ENCODE data around the gene ZC3H4. TPM values are rescaled to one million over a fixed set of nuclear protein-coding genes. Genes with fewer than 3 reads are reported as not detected.

ZC3H4 gene
- total and polyA plus RNA-seq, 2 experiments from 2014 or later, result 26.7 to 36.9 TPM

DNA sequence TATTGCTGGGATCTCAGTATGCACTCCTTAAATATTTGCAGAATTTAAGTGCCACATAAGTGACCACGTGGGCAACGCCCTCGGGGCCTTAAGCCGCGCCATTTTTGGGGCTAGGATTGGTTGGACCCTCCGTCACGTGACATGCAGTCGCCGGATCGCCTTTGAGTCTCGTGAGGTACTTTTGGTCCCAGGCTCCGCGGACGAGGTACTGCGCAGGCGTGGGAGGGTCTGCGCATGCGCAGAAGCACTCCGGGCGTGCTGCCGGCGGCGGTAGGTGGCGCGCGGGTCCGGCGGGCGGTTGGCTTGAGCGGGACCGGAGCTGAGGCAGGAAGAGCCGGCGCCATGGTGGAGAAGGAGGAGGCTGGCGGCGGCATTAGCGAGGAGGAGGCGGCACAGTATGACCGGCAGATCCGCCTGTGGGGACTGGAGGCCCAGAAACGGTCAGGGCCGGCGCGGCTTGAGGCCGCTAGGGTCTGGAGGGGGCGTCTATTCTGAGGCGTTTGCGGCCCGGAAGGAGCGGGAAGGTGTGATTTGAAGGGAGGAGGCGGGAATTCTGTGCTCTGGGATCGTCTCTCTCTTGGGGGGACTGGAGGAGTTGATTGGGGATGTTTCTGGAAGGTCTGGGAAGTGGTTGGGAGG, 17.1 kb upstream of the ZC3H4 start, which contains the start of gene SAE1:
SAE1 (plus strand) TSS at position 247 of the 639 bp plus-strand sequence; CDS start at position 343, 96 bp downstream.
- Histone ChIP-seq H3K79me2 (replicated peaks; ENCODE audit: insufficient read depth) (peaks cover 50% of the 10 kb centered on the region), H3K9me2 (ENCODE audit: insufficient read depth) (no peaks in the 10 kb centered on the region), H3K4me1 (ENCODE audit: insufficient read depth) (peaks cover 28% of the 10 kb centered on the region), H2AFZ (peak within 1 kb of the TSS; percentile 64; the same call in 1 of the 2 replicates), H3K36me3 (ENCODE audit: insufficient read depth) (peaks cover 16% of the 10 kb centered on the region; the same call in 1 of the 2 replicates), H3K27me3 (ENCODE audit: insufficient read depth) (no peaks in the 10 kb centered on the region), H3F3A (replicated peaks; ENCODE audit: low read depth) (peaks cover 19% of the 10 kb centered on the region; the same call in 1 of the 2 replicates), H3K4me3 (peak within 1 kb of the TSS; percentile 100), H3K27ac (ENCODE audit: low read depth) (peak within 1 kb of the TSS; percentile 97), H4K20me1 (replicated peaks; ENCODE audit: insufficient read depth) (peaks cover 40% of the 10 kb centered on the region), H3K4me2 (peak within 1 kb of the TSS; percentile 99)
- DNase-seq (ENCODE audit: low spot score) (peak; percentile 100), ATAC-seq (peak; percentile 85)
- H3K4me3 Mint-ChIP-seq, result peak within 1 kb of the TSS; percentile 98
- H3K27me3 Mint-ChIP-seq (ENCODE audit: insufficient read depth, low read depth, poor library complexity), result peaks cover 23% of the 10 kb centered on the region
- H3K9me3 Mint-ChIP-seq, result peaks cover 10% of the 10 kb centered on the region
- peak within 1 kb of the TSS; percentile 98 for H3K27ac Mint-ChIP-seq
- H3K4me1 Mint-ChIP-seq, result peaks cover 28% of the 10 kb centered on the region
- TF ChIP-seq, protein P1, sequence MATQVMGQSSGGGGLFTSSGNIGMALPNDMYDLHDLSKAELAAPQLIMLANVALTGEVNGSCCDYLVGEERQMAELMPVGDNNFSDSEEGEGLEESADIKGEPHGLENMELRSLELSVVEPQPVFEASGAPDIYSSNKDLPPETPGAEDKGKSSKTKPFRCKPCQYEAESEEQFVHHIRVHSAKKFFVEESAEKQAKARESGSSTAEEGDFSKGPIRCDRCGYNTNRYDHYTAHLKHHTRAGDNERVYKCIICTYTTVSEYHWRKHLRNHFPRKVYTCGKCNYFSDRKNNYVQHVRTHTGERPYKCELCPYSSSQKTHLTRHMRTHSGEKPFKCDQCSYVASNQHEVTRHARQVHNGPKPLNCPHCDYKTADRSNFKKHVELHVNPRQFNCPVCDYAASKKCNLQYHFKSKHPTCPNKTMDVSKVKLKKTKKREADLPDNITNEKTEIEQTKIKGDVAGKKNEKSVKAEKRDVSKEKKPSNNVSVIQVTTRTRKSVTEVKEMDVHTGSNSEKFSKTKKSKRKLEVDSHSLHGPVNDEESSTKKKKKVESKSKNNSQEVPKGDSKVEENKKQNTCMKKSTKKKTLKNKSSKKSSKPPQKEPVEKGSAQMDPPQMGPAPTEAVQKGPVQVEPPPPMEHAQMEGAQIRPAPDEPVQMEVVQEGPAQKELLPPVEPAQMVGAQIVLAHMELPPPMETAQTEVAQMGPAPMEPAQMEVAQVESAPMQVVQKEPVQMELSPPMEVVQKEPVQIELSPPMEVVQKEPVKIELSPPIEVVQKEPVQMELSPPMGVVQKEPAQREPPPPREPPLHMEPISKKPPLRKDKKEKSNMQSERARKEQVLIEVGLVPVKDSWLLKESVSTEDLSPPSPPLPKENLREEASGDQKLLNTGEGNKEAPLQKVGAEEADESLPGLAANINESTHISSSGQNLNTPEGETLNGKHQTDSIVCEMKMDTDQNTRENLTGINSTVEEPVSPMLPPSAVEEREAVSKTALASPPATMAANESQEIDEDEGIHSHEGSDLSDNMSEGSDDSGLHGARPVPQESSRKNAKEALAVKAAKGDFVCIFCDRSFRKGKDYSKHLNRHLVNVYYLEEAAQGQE (IDR thresholded peaks at IDR 0.05; ENCODE audit: unreplicated experiment), result peak; percentile 18
- TF ChIP-seq CREB1 (CRISPR knock-in tag; IDR thresholded peaks at IDR 0.05; ENCODE audit: low read depth), result no peak
- no peak for TF ChIP-seq EZH2phosphoT487 (IDR thresholded peaks at IDR 0.05; ENCODE audit: unreplicated experiment)
- peak; percentile 21 to 66; a peak in 2 of 4 replicates for TF ChIP-seq CTCF (conservative IDR thresholded peaks at IDR 0.05; ENCODE audit: low read depth in 2 of 2)
- TF ChIP-seq POLR2AphosphoS5 (IDR thresholded peaks at IDR 0.05; ENCODE audit: low read depth), result peak; percentile 94
- H3K36me3 Mint-ChIP-seq (ENCODE audit: low read depth), result peaks cover 43% of the 10 kb centered on the region

DNA sequence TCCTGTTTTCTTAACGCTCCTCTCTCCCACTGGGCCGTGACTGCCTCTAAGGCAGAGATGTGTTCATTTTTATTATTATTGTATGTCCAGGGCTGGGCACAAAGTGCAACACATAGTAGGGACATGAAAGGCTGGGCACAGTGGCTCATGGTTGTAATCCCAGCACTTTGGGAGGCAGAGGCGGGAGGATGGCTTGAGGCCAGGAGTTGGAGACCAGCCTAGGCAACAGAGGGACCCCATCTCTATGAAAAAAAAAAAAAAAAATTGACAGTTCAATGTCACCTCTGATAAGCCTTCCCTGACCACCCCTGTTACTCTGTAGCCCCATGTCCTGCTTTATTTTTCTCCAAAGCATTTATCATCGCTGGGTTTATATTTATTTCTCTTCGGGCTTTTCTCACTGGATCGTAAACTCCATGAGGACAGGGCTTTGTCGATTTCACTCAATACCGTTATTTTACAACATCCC, 16.6 kb upstream of the ZC3H4 start:
- DNase-seq (ENCODE audit: low spot score) (no peak), ATAC-seq (no peak)
- H3K9me3 Mint-ChIP-seq, result peaks cover 10% of the 10 kb centered on the region
- H4K20me1 ChIP-seq (replicated peaks; ENCODE audit: insufficient read depth), result peaks cover 34% of the 10 kb centered on the region
- peaks cover 19% of the 10 kb centered on the region; the same call in 1 of the 2 replicates for H3F3A ChIP-seq (replicated peaks; ENCODE audit: low read depth)
- H3K36me3 ChIP-seq (ENCODE audit: insufficient read depth), result peaks cover 16% of the 10 kb centered on the region; the same call in 1 of the 2 replicates
- H3K4me3 Mint-ChIP-seq, result peak overlapping the region; percentile 98
- peaks cover 25% of the 10 kb centered on the region for H3K4me1 Mint-ChIP-seq
- H3K4me2 ChIP-seq, result no peak overlapping the region
- H3K79me2 ChIP-seq (replicated peaks; ENCODE audit: insufficient read depth), result peaks cover 44% of the 10 kb centered on the region
- no peak overlapping the region for H3K4me3 ChIP-seq
- peaks cover 37% of the 10 kb centered on the region for H3K36me3 Mint-ChIP-seq (ENCODE audit: low read depth)
- peaks cover 28% of the 10 kb centered on the region for H3K4me1 ChIP-seq (ENCODE audit: insufficient read depth)
- no peaks in the 10 kb centered on the region for H3K9me2 ChIP-seq (ENCODE audit: insufficient read depth)
- H3K27ac ChIP-seq (ENCODE audit: low read depth), result no peak overlapping the region
- H3K27me3 ChIP-seq (ENCODE audit: insufficient read depth), result no peaks in the 10 kb centered on the region
- TF ChIP-seq NANOG (IDR thresholded peaks at IDR 0.05; ENCODE audit: borderline replicate concordance) (no peak), JUNB (IDR thresholded peaks at IDR 0.05; ENCODE audit: unreplicated experiment) (no peak), EZH2 (IDR thresholded peaks at IDR 0.05; ENCODE audit: low read depth, unreplicated experiment) (no peak), ZNF114 (CRISPR knock-in tag; IDR thresholded peaks at IDR 0.05) (no peak), ZNF331 (CRISPR knock-in tag; IDR thresholded peaks at IDR 0.05; ENCODE audit: low read depth) (no peak)
- TF ChIP-seq, protein P2, sequence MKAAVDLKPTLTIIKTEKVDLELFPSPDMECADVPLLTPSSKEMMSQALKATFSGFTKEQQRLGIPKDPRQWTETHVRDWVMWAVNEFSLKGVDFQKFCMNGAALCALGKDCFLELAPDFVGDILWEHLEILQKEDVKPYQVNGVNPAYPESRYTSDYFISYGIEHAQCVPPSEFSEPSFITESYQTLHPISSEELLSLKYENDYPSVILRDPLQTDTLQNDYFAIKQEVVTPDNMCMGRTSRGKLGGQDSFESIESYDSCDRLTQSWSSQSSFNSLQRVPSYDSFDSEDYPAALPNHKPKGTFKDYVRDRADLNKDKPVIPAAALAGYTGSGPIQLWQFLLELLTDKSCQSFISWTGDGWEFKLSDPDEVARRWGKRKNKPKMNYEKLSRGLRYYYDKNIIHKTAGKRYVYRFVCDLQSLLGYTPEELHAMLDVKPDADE (IDR thresholded peaks at IDR 0.05), result no peak
- TF ChIP-seq, protein P1 (IDR thresholded peaks at IDR 0.05; ENCODE audit: unreplicated experiment), result no peak
- H3K27ac Mint-ChIP-seq, result peak overlapping the region; percentile 98
- H2AFZ ChIP-seq, result peak overlapping the region; percentile 64; the same call in 1 of the 2 replicates
- H3K27me3 Mint-ChIP-seq (ENCODE audit: insufficient read depth, low read depth, poor library complexity), result peaks cover 23% of the 10 kb centered on the region
